ENCODE data around the gene RGS19.

- TF ChIP-seq CTCF (IDR thresholded peaks at IDR 0.05) (no peak), RAD21 (IDR thresholded peaks at IDR 0.05; ENCODE audit: low read length) (no peak), ELF1 (IDR thresholded peaks at IDR 0.05) (no peak), EP300 (IDR thresholded peaks at IDR 0.05; ENCODE audit: borderline replicate concordance in 1 of 2, low read depth in 1 of 2, low read length in 1 of 2) (no peak), GATA2 (CRISPR knock-in tag; IDR thresholded peaks at IDR 0.05) (no peak), POLR2AphosphoS5 (IDR thresholded peaks at IDR 0.05; ENCODE audit: low read depth, low read length) (no peak), TAF1 (IDR thresholded peaks at IDR 0.05; ENCODE audit: borderline replicate concordance, low read depth, low read length) (no peak), REST (IDR thresholded peaks at IDR 0.05; ENCODE audit: low read depth, low read length) (no peak)
These were observed 30.0 kb downstream of the RGS19 start, which contains the start of gene SOX18 for GRCh38 chr20:64049060-64049877.

Data from SK-N-SH (cell line).